H1 (cell line): ENCODE measurements around the gene APOBEC3F. TPM values are rescaled to one million over a fixed set of nuclear protein-coding genes. Genes with fewer than 3 reads are reported as not detected.
"Not testable (repeated sequence)": the region's sequence is repeated elsewhere in the genome, so short reads cannot be mapped to it uniquely, and the experiment has no call there.

Source experiments
- CTCF ChIA-PET: fragments of 300-600 bp; sonication (Branson Sonifier 250); formaldehyde crosslinking; loops from one replicate; lab custom pipeline; 2021; ENCODE audit not compliant: partially characterized antibody; lab: Charles Lee
- POLR2A ChIA-PET: fragments of 300-600 bp; sonication (Branson Sonifier 250); formaldehyde crosslinking; loops from one replicate; lab custom pipeline; 2021; ENCODE audit warnings: inconsistent platforms; ENCODE audit not compliant: partially characterized antibody; lab: Charles Lee
- DNase-seq, 2 experiments: peaks; one replicate each; pipeline versions ENCODE4 v3.0.0 to v3.0.0-alpha.2; 2010 to 2022; ENCODE audit warnings: low spot score in 2 of 2, low read depth in 1 of 2, mixed read lengths in 1 of 2
- FAIRE-seq: peaks from 2 replicates; lab custom pipeline; 2011; peaks lifted over from hg19 to GRCh38; lab: Jason Lieb, UNC
- H2AFZ ChIP-seq: 2 replicates; pipeline ENCODE4 v1.8.1; 2012; ENCODE audit warnings: low read length, inconsistent platforms
- H2AK5ac ChIP-seq: 2 replicates; pipeline ENCODE4 v1.6.1; 2013; ENCODE audit warnings: low read depth, low read length
- H2BK120ac ChIP-seq: replicated peaks from 2 replicates; pipeline ENCODE3; 2013; ENCODE audit warnings: low read depth, low read length, inconsistent platforms
- H2BK12ac ChIP-seq: 2 replicates; pipeline ENCODE4 v1.6.1; 2013; ENCODE audit warnings: low read depth, low read length
- H2BK15ac ChIP-seq: 2 replicates; pipeline ENCODE4 v1.6.1; 2013; ENCODE audit warnings: low read length
- H2BK20ac ChIP-seq: 2 replicates; pipeline ENCODE4 v1.6.1; 2013; ENCODE audit warnings: low read length
- H2BK5ac ChIP-seq: 2 replicates; pipeline ENCODE4 v1.6.1; 2013; ENCODE audit warnings: low read depth, low read length
- H3K14ac ChIP-seq: 2 replicates; pipeline ENCODE4 v1.6.1; 2013; ENCODE audit warnings: inconsistent platforms; ENCODE audit not compliant: insufficient read length
- H3K18ac ChIP-seq: 2 replicates; pipeline ENCODE4 v1.6.1; 2013; ENCODE audit warnings: low read length; ENCODE audit errors: extremely low read depth
- H3K23ac ChIP-seq: 2 replicates; pipeline ENCODE4 v1.6.1; 2013; ENCODE audit warnings: inconsistent platforms; ENCODE audit not compliant: insufficient read length
- H3K23me2 ChIP-seq: 2 replicates; pipeline ENCODE4 v1.6.1; 2013; ENCODE audit warnings: low read depth, low read length
- H3K27ac ChIP-seq: 2 replicates; pipeline ENCODE4 v1.6.1; 2011; ENCODE audit warnings: low read depth, low read length, inconsistent platforms
- H3K27me3 ChIP-seq, 4 experiments: replicated peaks in 1 of 4; 1 replicate in 1 of 4; 2 replicates in 3 of 4; pipeline versions ENCODE4 v1.6.1 to v1.8.1; 2011 to 2013; ENCODE audit warnings: low read length in 3 of 4, mild to moderate bottlenecking in 3 of 4, inconsistent platforms in 2 of 4, mixed read lengths in 2 of 4, moderate library complexity in 1 of 4; ENCODE audit not compliant: control insufficient read depth in 3 of 4, insufficient read depth in 3 of 4; ENCODE audit errors: extremely low read depth in 1 of 4
- H3K36me3 ChIP-seq, 4 experiments: 2 replicates each; pipeline versions ENCODE4 v1.6.1 to v1.8.1; 2011 to 2013; ENCODE audit warnings: mild to moderate bottlenecking in 4 of 4, low read length in 3 of 4, moderate library complexity in 2 of 4, control low read depth in 1 of 4, inconsistent platforms in 1 of 4; ENCODE audit not compliant: insufficient read depth in 4 of 4, control insufficient read depth in 2 of 4
- H3K4ac ChIP-seq: replicated peaks from 2 replicates; pipeline ENCODE3; 2013; ENCODE audit warnings: low read length, low read depth, mixed read lengths, inconsistent platforms; ENCODE audit not compliant: insufficient read length
- H3K4me1 ChIP-seq, 4 experiments: replicated peaks in 1 of 4; 1 replicate in 1 of 4; 2 replicates in 3 of 4; pipeline versions ENCODE4 v1.6.1 to v1.8.1; 2011 to 2013; ENCODE audit warnings: low read length in 3 of 4, inconsistent platforms in 2 of 4, mixed read lengths in 1 of 4; ENCODE audit not compliant: insufficient read depth in 4 of 4, control insufficient read depth in 3 of 4
- H3K4me2 ChIP-seq, 2 experiments: 2 replicates each; pipeline versions ENCODE4 v1.6.1 to v1.8.1; 2011 to 2013; ENCODE audit warnings: low read depth in 2 of 2, low read length in 2 of 2, control low read depth in 1 of 2, inconsistent platforms in 1 of 2, mild to moderate bottlenecking in 1 of 2; ENCODE audit not compliant: insufficient read depth in 1 of 2
- H3K4me3 ChIP-seq, 4 experiments: fragments of 200-600, 300-600 bp in 1 of 4; sonication (generic), shearing (Covaris generic), sonication (Bioruptor Twin) in 1 of 4; 2 replicates each; pipeline versions ENCODE4 v1.5.1 to v1.8.1; 2011 to 2016; ENCODE audit warnings: low read length in 4 of 4, low read depth in 3 of 4, control low read depth in 2 of 4, inconsistent platforms in 2 of 4, mild to moderate bottlenecking in 2 of 4, mixed read lengths in 1 of 4, moderate library complexity in 1 of 4; ENCODE audit not compliant: insufficient read depth in 2 of 4; ENCODE audit errors: extremely low read depth in 1 of 4
- H3K56ac ChIP-seq: replicated peaks from 2 replicates; pipeline ENCODE3; 2013; ENCODE audit warnings: low read depth, mild to moderate bottlenecking, mixed read lengths, low read length, inconsistent platforms; ENCODE audit not compliant: insufficient read length
- H3K79me1 ChIP-seq: 2 replicates; pipeline ENCODE4 v1.6.1; 2013; ENCODE audit warnings: low read depth, low read length, control low read depth
- H3K79me2 ChIP-seq, 2 experiments: 2 replicates each; pipeline versions ENCODE4 v1.6.1 to v1.8.1; 2012 to 2013; ENCODE audit warnings: low read length in 2 of 2, mild to moderate bottlenecking in 2 of 2, inconsistent platforms in 1 of 2; ENCODE audit not compliant: insufficient read depth in 2 of 2, control insufficient read depth in 1 of 2
- H3K9ac ChIP-seq, 4 experiments: replicated peaks in 1 of 4; 1 replicate in 1 of 4; 2 replicates in 3 of 4; pipeline versions ENCODE4 v1.6.1 to v1.8.1; 2011 to 2013; ENCODE audit warnings: low read depth in 3 of 4, low read length in 3 of 4, control low read depth in 2 of 4, mild to moderate bottlenecking in 2 of 4, moderate library complexity in 2 of 4, inconsistent platforms in 1 of 4; ENCODE audit errors: extremely low read depth in 1 of 4
- H3K9me3 ChIP-seq, 2 experiments: 2 replicates each; pipeline versions ENCODE4 v1.6.1 to v1.8.1; 2012 to 2013; ENCODE audit warnings: mild to moderate bottlenecking in 2 of 2, moderate library complexity in 2 of 2, control low read depth in 1 of 2, inconsistent platforms in 1 of 2, low read depth in 1 of 2, low read length in 1 of 2, mixed read lengths in 1 of 2; ENCODE audit not compliant: insufficient read depth in 2 of 2
- H4K20me1 ChIP-seq, 2 experiments: replicated peaks in 1 of 2; 2 replicates each; pipeline versions ENCODE3 to v1.8.1; 2011 to 2013; ENCODE audit warnings: inconsistent platforms in 2 of 2, low read length in 2 of 2, mild to moderate bottlenecking in 1 of 2; ENCODE audit not compliant: insufficient read depth in 2 of 2, control insufficient read depth in 1 of 2
- H4K5ac ChIP-seq: 2 replicates; pipeline ENCODE4 v1.6.1; 2013; ENCODE audit warnings: low read length, low read depth, mixed read lengths, inconsistent platforms; ENCODE audit not compliant: insufficient read length
- H4K8ac ChIP-seq: 2 replicates; pipeline ENCODE4 v1.8.0; 2013; ENCODE audit warnings: mild to moderate bottlenecking, moderate library complexity, low read length, inconsistent platforms; ENCODE audit not compliant: insufficient read depth; ENCODE audit errors: extremely low read depth
- H4K91ac ChIP-seq: replicated peaks from 2 replicates; pipeline ENCODE3; 2013; ENCODE audit warnings: low read length, mixed read lengths, inconsistent platforms; ENCODE audit not compliant: insufficient read length
- WGBS, 2 experiments: shearing (Covaris generic) in 1 of 2; methylation state at CpG; one replicate each; pipeline versions ENCODE4 v1.1.6 to v1.1.7; 2013 to 2015; ENCODE audit warnings: low lambda C conversion rate in 2 of 2, mixed read lengths in 2 of 2, inconsistent platforms in 1 of 2, low coverage in 1 of 2, missing lambda C conversion rate in 1 of 2; ENCODE audit not compliant: insufficient replicate concordance in 2 of 2, insufficient coverage in 1 of 2, insufficient read length in 1 of 2; ENCODE audit errors: extremely low coverage in 1 of 2, missing lambda C conversion rate in 1 of 2; 5-methylcytosine and 5-hydroxymethylcytosine counted together
- polyA plus RNA-seq, 7 experiments: library from polyadenylated mRNA; depleted of rRNA in 3 of 7; stranded (reverse) in 5 of 7; unstranded in 2 of 7; fragments of >200 nt in 5 of 7; fragments of 200-250 nt in 2 of 7; gene quantifications; 1 replicate in 5 of 7; 2 replicates in 1 of 7; 4 replicates in 1 of 7; pipeline versions ENCODE4 v1.2.1 to v1.2.3, GENCODE V29; 2011 to 2013; ENCODE audit warnings: missing spikeins in 2 of 7, mixed read lengths in 2 of 7
- total RNA-seq: library from RNA; stranded (reverse); fragmentation: NEBNext Ultra II Directional; extraction: Animal tissue kit (Norgen Biotek cat#: 25700); gene quantifications from 2 replicates; pipeline ENCODE4 v1.2.1, GENCODE V29; 2021

Gene APOBEC3F
- total and polyA plus RNA-seq, 2 of the 8 experiments (the other 6 are each of a cell fraction or from before 2014, with no cell fraction given), result 4.0 to 7.3 TPM

DNA sequence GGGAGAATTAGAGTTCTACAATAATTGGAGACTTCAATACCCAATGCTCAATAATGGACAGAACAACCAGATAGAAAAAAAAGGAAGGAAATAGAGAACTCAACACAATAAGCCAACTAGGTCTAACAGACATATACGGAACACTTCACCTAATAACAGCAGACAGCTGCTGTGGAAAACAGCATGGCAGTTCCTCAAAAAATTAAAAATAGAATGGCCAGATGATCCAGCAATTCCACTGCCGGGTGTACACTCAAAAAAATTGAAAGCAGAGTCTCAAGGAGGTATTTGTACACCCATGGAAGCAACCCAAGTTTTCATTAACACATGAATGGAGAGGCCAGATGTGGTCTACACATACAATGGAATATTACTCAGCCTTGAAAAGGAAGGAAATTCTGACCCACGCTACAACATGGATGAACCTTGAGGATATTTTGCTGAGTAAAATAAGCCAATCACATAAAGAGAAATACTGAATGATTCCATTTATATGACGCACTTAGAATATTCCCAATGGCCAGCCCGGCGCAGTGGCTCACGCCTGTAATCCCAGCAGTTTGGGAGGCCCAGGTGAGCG, 32.3 kb upstream of the APOBEC3F start:
- H3K18ac ChIP-seq, H3K9me3 ChIP-seq, H2BK120ac ChIP-seq, H2BK12ac ChIP-seq, H3K23ac ChIP-seq, H3K23me2 ChIP-seq, H3K27me3 ChIP-seq, H3K36me3 ChIP-seq, H3K14ac ChIP-seq, H4K20me1 ChIP-seq, H4K91ac ChIP-seq, H3K4me2 ChIP-seq, FAIRE-seq, H3K79me2 ChIP-seq, H4K8ac ChIP-seq, H4K5ac ChIP-seq, H3K79me1 ChIP-seq, POLR2A ChIA-PET, H2BK15ac ChIP-seq, H3K56ac ChIP-seq, H3K27ac ChIP-seq, H2AFZ ChIP-seq, H3K4me3 ChIP-seq, H3K4ac ChIP-seq, H3K4me1 ChIP-seq, H2BK5ac ChIP-seq, DNase-seq, H3K9ac ChIP-seq, H2BK20ac ChIP-seq, H2AK5ac ChIP-seq: not testable (repeated sequence)
- CTCF ChIA-PET, result interaction anchor here (0.6 to 2.1 kb wide), 6 partner anchors 76 to 138 kb away, joined by 3 to 6 read pairs (median 4); no protein-coding TSS in a partner anchor
- 94% methylated on average over 8 of the region's 8 CpGs; no CpG with 5 or more reads in 1 of the 2 experiments for WGBS, 2 experiments
